Loucy (cell line): ENCODE measurements around the gene EIF1.

Source experiments
- CTCF ChIP-seq: fragments of 200-600 bp; sonication (generic); conservative IDR thresholded peaks from 2 replicates; pipeline ENCODE4 v1.5.1; 2014; ENCODE audit warnings: mild to moderate bottlenecking, antibody characterized with exemption, low read length
- EZH2phosphoT487 ChIP-seq: fragments of 200-600 bp; IDR thresholded peaks from 2 replicates; pipeline ENCODE4 v1.6.1; 2018; ENCODE audit warnings: antibody characterized with exemption, mild to moderate bottlenecking, moderate library complexity, borderline replicate concordance

- TF ChIP-seq CTCF (no peak), EZH2phosphoT487 (no peak)
Measured at GRCh38 chr17:41653421-41653820, 35.3 kb upstream of the EIF1 start.
